ENCODE results near the gene FCER2.

GRCh38 chr19:7742991-7743390, 41.1 kb upstream of the FCER2 start:
- TF ChIP-seq, protein P1, sequence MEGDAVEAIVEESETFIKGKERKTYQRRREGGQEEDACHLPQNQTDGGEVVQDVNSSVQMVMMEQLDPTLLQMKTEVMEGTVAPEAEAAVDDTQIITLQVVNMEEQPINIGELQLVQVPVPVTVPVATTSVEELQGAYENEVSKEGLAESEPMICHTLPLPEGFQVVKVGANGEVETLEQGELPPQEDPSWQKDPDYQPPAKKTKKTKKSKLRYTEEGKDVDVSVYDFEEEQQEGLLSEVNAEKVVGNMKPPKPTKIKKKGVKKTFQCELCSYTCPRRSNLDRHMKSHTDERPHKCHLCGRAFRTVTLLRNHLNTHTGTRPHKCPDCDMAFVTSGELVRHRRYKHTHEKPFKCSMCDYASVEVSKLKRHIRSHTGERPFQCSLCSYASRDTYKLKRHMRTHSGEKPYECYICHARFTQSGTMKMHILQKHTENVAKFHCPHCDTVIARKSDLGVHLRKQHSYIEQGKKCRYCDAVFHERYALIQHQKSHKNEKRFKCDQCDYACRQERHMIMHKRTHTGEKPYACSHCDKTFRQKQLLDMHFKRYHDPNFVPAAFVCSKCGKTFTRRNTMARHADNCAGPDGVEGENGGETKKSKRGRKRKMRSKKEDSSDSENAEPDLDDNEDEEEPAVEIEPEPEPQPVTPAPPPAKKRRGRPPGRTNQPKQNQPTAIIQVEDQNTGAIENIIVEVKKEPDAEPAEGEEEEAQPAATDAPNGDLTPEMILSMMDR (IDR thresholded peaks at IDR 0.05; ENCODE audit: low read depth, low read length, missing input control) = no peak
- TF ChIP-seq RAD21 (IDR thresholded peaks at IDR 0.05) (no peak), YY1 (IDR thresholded peaks at IDR 0.05) (no peak)

All from liver (tissue), 3 donors.